Body of pancreas (tissue), 4 donors: ENCODE data around the gene EHBP1L1.

Source experiments
- POLR2A ChIP-seq, 3 donors: fragments of 450-650 bp; IDR thresholded peaks; one replicate each; pipeline ENCODE4 v1.6.1; 2016; ENCODE audit warnings: antibody characterized with exemption in 3 of 3, mild to moderate bottlenecking in 2 of 3
- TF ChIP-seq, protein P1 (sequence below), 7 experiments: fragments of 450-650 bp in 4 of 7; fragments of 200-600 bp in 3 of 7; sonication (generic) in 3 of 7; IDR thresholded peaks; one replicate each; pipeline ENCODE4 v1.5.1; 2016 to 2019; ENCODE audit warnings: antibody characterized with exemption in 7 of 7

- TF ChIP-seq, protein P1, sequence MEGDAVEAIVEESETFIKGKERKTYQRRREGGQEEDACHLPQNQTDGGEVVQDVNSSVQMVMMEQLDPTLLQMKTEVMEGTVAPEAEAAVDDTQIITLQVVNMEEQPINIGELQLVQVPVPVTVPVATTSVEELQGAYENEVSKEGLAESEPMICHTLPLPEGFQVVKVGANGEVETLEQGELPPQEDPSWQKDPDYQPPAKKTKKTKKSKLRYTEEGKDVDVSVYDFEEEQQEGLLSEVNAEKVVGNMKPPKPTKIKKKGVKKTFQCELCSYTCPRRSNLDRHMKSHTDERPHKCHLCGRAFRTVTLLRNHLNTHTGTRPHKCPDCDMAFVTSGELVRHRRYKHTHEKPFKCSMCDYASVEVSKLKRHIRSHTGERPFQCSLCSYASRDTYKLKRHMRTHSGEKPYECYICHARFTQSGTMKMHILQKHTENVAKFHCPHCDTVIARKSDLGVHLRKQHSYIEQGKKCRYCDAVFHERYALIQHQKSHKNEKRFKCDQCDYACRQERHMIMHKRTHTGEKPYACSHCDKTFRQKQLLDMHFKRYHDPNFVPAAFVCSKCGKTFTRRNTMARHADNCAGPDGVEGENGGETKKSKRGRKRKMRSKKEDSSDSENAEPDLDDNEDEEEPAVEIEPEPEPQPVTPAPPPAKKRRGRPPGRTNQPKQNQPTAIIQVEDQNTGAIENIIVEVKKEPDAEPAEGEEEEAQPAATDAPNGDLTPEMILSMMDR (IDR thresholded peaks at IDR 0.05), result no peak
- no peak for TF ChIP-seq POLR2A (IDR thresholded peaks at IDR 0.05)
Measured at GRCh38 chr11:65581928-65582327, 6.1 kb downstream of the EHBP1L1 start.
